GM18861 (cell line): Measurements from ENCODE around the gene ARHGAP25.
"Not testable (repeated sequence)": the region's sequence is repeated elsewhere in the genome, so short reads cannot be mapped to it uniquely, and the experiment has no call there.

Source experiments
- ATAC-seq: cut with Tn5 transposase; IDR thresholded peaks from one replicate; pipeline ENCODE4 v1.9.1; 2021; ENCODE audit not compliant: unreplicated experiment

Gene ARHGAP25

GRCh38 chr2:68790600-68790999, 56.0 kb downstream of the ARHGAP25 start:
- no peak for ATAC-seq

- no peak for ATAC-seq
These were observed 57.3 kb downstream of the ARHGAP25 start for GRCh38 chr2:68791914-68792313.

- ATAC-seq, result no peak
These were observed 58.1 kb downstream of the ARHGAP25 start for GRCh38 chr2:68792751-68793150.

- no peak for ATAC-seq
These were observed 61.8 kb downstream of the ARHGAP25 start for GRCh38 chr2:68796295-68796905.

GRCh38 chr2:68798569-68798968, 64.0 kb downstream of the ARHGAP25 start:
- no peak for ATAC-seq

GRCh38 chr2:68799140-68800026, 64.8 kb downstream of the ARHGAP25 start:
- no peak for ATAC-seq

DNA sequence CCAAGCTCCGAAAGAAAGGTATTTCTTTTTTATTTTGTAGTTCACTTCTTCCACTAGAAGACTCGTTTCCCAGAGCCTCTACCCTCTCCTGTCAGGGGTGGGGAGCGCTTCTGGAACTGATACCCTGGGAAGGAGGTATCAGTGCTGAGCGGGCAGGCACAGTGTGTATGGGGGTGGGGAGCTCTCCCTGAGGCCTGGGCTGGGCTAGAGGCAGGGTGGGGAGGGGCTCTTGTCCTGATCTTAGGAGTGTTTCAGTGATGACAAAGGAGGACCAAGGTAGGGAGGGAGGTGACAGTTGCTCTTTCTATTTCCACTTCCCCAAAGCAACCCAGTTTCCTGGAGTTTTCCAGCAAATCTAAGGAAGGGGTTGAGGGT, 65.4 kb downstream of the ARHGAP25 start:
- no peak for ATAC-seq

DNA sequence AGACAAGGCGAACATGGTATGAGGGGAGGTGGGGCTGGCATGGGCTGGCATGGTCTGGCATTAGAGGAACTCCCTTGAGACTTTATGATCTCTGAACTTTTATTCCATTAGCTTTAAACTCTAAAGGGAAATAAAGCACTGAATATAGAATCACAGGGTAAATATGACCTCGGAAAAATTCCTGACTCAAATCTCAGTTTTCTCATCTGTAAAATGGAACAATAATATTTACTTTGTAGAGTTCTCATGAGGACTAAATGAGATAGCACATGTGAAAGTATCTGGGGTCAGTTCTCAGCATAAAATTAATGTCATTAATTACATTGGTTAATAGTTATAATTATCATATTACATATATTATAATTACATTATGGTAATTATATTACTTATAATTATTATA, 65.9 kb downstream of the ARHGAP25 start:
- no peak for ATAC-seq

DNA sequence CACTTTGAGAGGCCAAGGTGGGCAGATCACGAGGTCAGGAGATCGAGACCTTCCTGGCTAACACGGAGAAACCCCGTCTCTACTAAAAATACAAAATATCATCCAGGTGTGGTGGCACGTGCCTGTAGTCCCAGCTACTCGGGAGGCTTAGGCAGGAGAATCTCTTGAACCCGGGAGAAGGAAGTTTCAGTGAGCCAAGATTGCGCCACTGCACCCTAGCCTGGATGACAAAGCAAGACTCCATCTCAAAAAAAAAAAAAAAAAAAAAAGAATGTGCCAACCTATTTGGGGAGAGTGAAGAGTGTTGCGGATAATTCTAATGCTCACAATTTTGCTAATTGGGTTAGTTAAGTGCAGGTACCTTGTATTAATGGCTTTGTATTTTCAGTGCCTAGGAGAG, 67.5 kb downstream of the ARHGAP25 start:
- ATAC-seq, result not testable (repeated sequence)

GRCh38 chr2:68805025-68805424, 70.4 kb downstream of the ARHGAP25 start:
- ATAC-seq, result no peak

DNA sequence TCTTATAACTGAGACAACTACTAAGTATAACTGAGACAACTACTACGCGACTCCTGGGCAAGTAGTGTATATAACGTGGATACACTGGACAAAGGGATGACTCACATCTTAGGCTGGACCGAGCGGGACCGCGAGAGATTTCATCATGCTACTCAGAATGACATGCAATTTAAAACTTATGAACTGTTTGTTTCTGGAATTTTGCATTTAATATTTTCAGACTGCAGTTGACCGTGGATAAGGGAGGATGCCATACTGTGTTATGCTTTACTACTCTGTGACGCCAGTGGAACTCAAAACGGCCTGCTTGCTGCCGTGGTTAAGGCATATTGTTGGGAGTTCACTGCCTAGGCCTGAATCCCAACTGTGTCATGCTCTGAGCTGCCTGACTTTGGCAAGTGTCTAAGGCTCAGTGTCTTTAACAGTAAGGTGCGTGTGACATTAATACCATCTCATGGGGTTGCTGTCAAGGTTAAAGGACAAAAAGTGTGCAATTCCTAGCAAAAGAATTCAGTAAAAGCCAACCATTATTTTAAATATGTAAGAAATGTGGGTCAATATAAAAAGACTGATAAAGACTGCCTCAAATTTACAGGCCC, 72.0 kb downstream of the ARHGAP25 start:
- ATAC-seq, result no peak

GRCh38 chr2:68807821-68808266, 73.2 kb downstream of the ARHGAP25 start:
- ATAC-seq, result no peak

- no peak for ATAC-seq
These were observed 75.0 kb downstream of the ARHGAP25 start for GRCh38 chr2:68809324-68810240.

- ATAC-seq, result no peak
These were observed 76.8 kb downstream of the ARHGAP25 start for GRCh38 chr2:68811364-68811763.

DNA sequence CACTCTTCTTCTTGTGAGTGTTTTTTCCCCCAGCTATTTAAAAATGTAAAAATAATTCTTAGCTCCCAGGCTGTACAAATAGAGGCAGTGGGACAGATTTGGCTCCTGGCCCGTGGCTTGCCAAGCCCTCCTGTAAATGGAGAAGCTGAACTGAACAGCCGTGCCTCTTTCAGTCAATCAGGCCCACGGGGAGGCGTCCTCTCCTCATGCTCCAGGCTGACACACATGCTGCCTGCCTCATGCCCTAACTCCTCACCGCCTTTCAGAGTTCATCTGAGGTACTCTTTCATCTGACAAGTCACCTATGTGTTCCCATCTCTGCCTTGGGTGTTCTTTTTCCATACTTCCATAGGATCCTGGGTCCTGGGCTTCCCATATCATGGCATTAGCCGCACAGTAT, 77.6 kb downstream of the ARHGAP25 start:
- ATAC-seq, result no peak

DNA sequence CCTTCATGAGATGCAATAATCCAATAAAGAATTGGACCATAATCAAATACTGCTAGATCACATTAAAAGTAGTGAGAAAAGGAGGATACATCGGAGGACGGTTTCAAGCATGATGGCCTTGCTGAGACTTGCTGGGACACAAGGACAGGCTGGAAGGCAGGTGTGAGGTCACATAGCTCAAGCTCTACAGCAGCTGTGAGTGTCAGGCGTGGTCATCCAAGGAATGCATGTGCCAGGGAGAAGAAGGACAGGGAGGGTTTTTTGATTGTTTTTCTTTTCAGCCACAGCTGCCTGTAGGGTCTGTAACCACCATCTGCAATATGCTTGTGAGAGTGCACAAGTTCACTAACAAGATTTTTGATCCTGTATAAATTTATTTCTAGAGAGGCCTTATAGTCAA, 79.0 kb downstream of the ARHGAP25 start:
- no peak for ATAC-seq

DNA sequence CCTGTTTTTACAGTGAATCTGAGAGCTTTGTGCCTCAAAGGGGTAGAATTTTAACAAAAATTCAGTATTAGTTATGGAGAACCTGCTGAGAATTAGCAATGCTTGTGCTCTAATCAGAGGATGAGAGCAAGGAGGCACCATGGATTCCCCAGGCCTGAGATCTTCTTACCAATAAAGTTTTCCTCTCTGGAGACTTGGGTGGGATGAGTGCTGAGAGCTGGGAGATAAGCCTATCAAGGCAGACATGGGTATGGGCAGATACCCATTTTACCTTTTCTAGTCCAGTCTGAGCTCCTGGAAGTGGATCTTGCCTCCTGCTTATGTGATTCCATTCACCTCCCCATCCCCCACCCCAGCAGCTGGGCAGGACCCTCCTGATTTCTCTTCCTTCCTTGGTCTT, 82.7 kb downstream of the ARHGAP25 start:
- no peak for ATAC-seq

DNA sequence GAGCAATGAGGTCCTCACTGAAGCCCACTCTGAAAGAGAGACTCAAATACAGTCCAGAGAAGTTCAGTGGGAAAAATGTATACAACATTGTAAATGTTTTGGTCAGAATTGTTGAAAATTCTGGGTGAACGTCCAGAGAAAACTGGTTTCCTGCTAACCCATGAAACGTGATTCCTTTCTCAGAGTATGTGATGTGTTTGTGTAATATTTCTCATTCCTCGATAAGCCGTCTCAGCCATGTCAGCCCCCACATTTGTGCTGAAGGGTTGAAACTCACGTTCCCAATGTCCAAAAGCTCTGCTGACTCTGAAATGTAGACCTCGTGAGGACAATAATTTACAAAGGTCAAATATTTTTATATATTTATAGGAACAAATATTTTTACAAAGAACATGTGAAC, 84.9 kb downstream of the ARHGAP25 start:
- no peak for ATAC-seq

GRCh38 chr2:68822207-68822872, 87.7 kb downstream of the ARHGAP25 start:
- no peak for ATAC-seq

DNA sequence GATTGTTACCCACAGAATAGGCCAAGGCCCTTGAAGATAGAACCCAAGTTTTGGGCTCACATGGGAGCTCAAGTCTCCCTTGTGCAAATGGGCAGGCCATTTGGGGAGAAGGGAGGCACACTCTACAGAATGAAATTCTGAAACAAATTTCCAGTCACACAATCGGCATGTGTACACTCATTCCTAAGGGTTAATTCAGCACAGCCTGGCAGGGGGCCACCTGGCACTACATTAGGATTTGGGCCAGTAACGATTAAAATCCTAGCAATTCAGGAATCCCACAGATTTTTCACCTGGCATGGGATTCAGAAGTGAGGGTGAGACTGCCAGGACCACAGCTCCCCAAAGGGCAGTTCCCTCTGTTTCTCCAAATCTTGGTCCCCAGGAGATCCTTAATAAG, 90.2 kb downstream of the ARHGAP25 start:
- ATAC-seq, result no peak
